HG02981 (cell line): ENCODE data around the gene RPL28.
"Not testable (repeated sequence)": the region's sequence is repeated elsewhere in the genome, so short reads cannot be mapped to it uniquely, and the experiment has no call there.

ENCODE experiments used
- ATAC-seq: cut with Tn5 transposase; IDR thresholded peaks from one replicate; pipeline ENCODE4 v1.9.1; 2021; ENCODE audit warnings: mild to moderate bottlenecking, moderate library complexity; ENCODE audit not compliant: unreplicated experiment

RPL28 gene

GRCh38 chr19:55421281-55421680 is 35.5 kb downstream of the RPL28 start:
- ATAC-seq, result not testable (repeated sequence)

DNA sequence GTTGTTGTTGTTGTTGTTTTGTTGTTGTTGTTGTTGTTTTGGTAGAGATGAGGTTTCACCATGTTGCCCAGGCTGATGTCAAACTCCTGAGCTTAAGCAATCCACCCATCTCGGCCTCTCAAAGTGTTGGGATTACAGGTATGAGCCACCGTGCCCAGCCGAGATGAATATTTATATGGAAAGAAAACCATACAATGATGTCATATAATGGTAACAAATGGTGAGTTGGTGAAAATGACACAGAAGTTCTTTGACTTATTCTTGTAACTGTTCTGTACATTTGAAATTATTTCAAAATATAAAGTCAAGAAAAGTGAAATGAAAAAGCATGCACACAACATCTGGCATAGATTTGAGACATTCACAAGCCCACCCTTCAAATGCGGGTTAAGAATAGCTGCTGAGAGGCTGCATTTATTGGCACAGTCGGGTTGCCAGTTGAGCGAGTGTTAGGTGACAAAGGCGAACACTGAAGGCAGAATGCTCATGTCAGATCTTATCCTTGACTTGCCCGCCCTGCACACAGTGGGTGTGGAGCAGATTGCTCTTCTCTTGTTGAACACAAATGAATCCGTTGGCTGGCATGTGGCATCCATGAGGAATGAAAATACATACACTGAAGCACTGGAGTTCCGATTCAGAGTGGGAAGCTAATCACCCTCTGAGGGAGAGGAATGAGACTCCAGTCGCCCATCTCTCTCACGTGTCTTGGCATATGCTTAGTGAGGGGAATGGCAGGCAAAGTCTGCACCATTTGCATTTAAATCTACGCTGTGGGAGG is 37.7 kb downstream of the RPL28 start:
- ATAC-seq, result no peak

DNA sequence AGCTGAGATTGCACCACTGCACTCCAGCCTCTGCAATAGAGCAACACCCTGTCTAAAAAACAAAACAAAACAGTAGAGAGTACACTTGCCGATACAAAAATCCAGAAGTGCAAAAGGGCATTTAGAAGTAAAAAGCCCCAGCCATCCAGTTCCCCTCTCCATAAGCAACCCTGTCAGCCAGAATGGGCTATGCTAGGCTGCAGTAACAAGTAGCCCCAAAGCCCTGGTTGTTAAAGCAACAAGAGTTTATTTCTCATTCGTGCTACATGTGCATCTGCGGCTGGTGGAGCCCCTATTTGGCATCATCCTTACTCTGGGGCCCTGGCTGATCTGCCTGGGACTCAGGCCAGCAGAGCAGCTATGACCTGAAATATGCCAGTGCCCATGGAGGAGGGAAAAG is 38.8 kb downstream of the RPL28 start:
- no peak for ATAC-seq

DNA sequence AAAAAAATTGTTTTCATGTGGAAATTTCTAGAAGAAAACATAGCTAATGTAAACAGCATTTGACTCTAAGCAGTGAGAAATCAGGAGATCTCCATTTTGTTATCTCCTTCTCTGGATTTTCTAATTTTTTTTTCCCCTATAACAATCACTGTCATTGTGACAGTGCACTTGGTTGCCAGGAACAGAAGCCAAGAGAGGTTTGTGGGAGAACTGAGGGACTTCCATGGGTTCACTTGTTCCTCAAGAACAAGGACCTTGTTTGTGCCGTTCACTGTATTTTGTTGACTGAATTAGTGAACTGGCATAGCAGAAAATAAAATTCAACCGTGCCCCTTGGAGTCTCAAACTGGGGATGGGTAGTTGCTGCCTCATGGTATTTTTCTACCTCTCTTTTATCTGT is 40.3 kb downstream of the RPL28 start:
- ATAC-seq, result no peak

GRCh38 chr19:55431183-55431582 is 45.5 kb downstream of the RPL28 start:
- ATAC-seq, result no peak

GRCh38 chr19:55432241-55432959 is 46.7 kb downstream of the RPL28 start:
- ATAC-seq, result no peak

GRCh38 chr19:55433292-55433691 is 47.6 kb downstream of the RPL28 start:
- no peak for ATAC-seq

GRCh38 chr19:55434356-55434919 is 48.7 kb downstream of the RPL28 start:
- ATAC-seq, result no peak

DNA sequence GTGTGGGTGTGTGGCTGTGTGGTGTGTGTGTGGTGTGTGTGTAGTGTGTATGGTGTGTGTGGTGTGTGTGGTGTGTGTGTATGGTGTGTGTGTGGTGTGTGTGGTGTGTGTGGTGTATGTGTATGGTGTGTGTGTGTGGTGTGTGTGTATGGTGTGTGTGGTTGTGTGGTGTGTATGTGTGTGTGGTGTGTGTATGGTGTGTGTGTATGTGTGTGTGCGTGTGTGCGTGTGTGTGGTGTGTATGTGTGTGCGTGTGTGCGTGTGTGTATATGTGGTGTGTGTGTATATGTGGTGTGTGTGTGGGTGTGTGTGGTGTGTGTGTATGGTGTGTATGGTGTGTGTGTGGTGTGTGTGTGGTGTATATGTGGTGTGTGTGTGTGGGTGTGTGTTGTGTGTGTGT is 49.3 kb downstream of the RPL28 start:
- ATAC-seq, result no peak

DNA sequence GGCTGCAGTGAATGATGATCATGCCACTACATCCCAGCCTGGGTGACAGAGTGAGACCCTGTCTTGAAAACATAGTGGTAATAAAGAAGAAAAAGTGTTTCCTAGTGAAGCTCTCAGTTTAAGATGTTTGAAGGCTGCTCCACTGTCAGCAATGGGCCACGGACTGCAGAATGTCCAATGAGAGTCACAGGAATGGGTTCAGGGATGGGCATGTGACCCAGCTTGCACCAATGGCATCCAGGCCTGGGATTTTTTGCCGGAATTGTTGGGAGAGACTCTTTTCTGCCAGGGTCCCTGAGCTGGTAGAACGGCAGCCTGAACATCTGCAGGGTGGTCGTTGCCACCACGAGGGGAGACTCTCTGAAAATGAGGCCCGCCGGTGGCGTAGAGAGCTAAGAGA is 51.1 kb downstream of the RPL28 start:
- ATAC-seq, result no peak

DNA sequence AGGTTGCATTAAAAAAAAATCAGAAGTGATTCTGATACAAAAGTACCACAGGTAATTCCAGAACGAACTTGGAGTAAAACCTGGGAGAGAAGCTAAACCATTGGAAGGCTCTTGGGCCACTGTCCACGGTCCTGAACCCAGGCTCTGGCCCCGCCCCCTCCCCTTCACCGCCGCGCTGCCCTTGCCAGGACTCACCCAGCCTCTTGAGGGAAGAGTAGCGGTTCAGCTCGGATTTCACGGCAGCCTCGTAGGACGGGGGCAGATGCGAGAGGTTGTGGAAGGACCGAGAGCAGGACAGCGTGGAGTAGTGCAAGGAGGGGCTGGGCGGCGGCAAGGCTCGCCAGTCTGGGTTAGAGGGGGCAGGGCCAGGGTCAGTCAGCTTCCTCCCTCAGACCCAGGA is 51.7 kb downstream of the RPL28 start:
- no peak for ATAC-seq

DNA sequence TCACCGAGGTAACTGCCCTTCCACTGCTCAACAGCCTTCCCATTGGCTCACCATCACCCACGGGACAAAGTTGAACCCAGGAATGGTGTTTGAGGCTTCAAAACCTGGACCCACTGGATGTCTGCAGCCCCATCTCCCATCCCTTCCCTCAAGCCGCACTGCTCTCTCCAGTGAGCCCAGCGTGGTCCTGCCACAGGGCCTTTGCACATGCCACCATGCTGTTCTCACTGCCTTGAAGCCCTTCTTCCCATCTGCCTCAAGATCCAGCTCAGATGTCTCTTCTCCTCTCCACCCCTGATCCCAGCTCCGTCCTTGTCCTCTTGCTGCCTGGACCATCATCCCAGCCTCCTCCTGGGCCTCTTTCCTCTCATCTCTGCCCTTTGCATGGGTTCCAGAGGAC is 53.3 kb downstream of the RPL28 start:
- no peak for ATAC-seq

DNA sequence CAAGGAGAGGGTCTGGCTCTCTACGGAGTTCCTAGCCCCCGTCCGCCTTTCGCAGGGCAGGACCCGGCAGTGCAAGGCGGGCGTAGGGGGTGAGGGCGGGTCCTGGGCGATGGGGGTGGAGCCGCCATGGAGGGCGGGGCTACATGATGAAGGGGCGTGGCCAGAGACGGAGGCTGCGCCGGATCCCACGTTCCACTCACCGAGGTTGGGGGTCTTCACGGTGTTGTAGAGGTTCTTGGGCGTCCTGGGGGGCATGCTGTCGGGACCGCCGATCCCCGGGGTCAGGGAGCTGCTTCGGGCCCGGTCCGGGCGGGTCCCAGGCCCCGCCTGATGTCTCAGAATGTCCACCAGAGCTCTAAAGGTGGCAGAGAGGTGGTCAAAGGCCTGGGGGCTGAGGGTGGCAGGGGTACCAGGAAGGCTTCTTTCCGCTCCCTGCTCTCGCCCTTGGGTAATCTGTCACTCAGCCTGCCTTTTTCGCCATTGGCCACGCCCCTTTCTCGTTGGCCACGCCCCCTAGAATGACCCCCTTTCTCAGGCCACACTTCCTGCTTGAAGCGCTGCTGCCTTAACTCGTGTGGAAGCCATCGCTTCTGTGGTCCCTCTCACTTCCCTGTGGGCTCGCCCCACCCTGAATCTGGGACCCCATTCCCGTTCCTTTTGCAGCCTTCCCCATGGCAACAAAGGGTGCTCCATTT is 54.8 kb downstream of the RPL28 start:
- ATAC-seq, result no peak

DNA sequence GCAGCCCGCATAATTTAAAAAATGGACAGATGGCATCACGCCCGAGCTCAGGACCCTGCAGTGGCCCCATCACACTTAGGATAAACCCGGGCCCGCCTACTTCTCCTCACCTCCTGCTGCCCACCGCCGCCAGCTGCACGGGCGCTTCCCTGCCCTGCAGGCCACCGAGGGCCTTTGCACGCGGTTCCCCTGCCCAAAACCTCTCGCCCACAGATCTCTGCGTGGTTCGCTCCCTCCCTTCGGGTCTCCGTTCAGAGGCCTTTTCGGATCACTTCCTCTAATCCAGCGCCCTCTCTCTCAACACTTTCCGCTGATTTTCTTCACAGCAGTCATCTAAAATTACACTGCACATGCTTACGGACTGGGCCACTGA is 55.6 kb downstream of the RPL28 start:
- no peak for ATAC-seq

DNA sequence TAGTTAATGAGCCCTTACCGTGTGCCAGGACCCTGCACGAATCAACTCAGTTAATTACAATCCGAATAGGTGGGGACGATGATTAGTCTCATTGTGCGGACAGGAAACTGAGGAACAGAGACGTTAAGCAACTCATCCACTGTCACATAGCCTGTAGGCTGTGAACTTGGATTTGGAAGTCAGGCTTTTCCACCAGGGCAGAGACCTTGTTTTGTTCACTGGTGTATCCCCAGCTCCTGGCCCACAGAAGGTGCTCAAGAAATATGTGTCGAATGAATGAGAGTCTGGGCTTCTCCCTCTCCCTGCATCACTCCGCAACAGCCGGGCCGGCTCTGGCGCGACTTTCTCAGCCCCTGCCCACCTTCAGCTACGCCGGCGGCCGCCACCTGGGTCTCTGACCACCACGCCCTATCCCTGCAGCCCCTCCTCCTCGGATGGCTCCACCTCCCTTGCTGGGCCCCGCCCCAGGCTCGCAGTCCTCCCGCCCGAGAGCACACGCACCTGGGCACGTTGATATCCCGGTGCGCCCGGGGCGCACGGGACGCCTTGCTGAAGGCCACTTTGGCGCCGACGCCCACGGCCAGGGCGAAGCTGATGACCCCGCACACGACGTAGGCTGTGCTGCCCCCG is 56.1 kb downstream of the RPL28 start:
- ATAC-seq, result no peak

DNA sequence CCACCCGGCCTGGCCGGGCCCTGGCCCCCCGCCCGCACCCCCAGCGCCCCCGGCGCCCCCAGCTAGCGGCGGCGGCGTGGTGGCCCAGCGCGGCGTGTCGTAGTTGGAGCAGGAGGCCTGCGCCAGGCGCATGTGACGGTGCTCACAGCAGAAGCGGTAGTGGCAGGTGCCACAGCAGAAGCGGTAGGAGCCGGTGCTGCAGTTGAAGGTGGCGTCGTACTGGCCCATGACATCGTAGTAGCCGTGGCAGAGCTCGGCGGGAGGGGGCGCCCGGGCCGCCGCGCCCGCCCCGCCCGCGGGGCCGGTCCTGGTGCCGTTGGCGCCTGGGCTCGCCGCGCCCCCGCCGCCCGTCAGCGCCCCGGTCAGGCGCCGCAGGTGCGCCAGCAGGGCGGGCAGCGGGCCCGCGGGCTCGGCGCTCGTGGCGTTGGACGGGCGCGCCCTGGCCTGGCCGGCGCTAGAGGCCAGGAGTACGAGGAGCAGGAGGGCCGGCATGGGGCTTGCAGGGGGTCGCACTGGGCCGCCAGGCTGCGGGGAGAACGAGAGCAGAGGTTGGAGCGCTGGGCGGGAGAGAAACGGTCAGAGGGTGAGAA is 56.7 kb downstream of the RPL28 start:
- no peak for ATAC-seq

DNA sequence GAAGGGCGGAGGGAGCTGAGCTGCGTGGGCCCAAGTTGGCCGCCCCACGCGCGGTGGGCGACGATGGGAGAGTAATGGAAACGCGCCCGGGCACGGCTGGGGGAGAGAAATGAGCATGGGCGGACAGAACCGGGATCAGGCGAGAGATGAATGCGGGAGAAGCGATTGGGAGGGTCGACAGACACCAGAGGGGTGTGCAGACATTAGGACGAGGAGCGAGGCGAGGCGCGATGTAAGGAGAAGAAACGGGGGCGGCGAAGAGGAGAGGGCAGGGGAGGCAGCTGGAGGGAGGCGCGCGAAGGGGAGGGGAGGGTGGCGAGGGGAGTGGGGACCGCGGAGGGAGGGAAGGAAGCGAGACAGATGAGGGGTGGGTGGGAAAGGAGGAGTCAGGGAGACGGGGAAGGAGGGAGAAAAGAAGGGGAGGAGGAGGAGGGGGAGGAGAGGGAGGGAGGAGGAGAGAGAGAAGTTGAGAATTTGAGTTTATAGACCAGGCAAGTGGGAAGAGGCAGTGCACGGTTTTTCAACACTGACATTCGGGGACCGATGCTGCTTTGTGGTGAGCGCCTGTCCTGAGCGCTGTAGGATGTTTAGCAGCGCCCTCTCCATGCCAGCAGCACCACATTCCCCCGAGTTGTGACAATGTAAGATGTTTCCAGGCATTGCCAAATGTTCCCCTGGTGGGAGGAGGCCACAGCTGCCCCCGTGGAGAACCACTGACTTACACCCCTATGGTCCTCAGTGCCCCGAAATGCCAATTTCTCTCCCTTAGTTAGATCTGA is 57.5 kb downstream of the RPL28 start, which contains the start of gene SHISA7:
TSS of gene SHISA7 (minus strand) at position 256 of the 779 bp plus-strand sequence. CDS start 437 bp downstream, outside the sequence.
- no peak for ATAC-seq

- no peak for ATAC-seq
Measured at GRCh38 chr19:55443824-55444480, 58.2 kb downstream of the RPL28 start.

DNA sequence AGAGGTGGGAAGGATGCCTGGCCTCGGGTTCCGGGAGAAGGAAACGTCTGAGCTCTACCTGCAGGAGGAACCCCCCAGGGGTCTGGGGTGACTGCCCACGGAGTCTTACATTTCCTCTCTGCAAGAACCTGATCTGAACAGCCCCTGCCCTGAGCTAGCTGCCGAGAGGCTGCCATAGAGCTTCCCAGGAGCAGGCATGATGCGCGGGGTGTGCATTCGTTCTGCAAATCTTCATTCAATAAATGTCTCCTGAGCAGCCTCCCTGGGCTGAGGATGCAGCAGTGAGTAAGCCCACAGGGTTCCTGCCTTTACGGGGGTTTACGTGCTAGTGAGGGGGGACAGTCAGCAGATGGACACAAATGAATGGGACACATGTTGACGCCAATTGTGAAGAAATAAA is 58.9 kb downstream of the RPL28 start:
- no peak for ATAC-seq
